Umbilical cord (tissue), 2 donors: ENCODE measurements around the gene ATP2B2. TPM values are rescaled to one million over a fixed set of nuclear protein-coding genes. Genes with fewer than 3 reads are reported as not detected.

ENCODE experiments used
- DNase-seq: peaks from one replicate; pipeline ENCODE4 v3.0.0-alpha.2; 2015; ENCODE audit warnings: low spot score
- total RNA-seq: library from RNA; depleted of rRNA; stranded (reverse); fragments of >200 nt; gene quantifications from one replicate; pipeline ENCODE4 v1.2.3, GENCODE V29; 2014; ENCODE audit warnings: low replicate concordance; ENCODE audit not compliant: insufficient read depth

Gene ATP2B2
- total RNA-seq, 1 donor from 2014 or later = 1.4 TPM

GRCh38 chr3:10495003-10495402, 10.4 kb downstream of the ATP2B2 start:
- no peak for DNase-seq

GRCh38 chr3:10494180-10494579, 11.2 kb downstream of the ATP2B2 start:
- DNase-seq = no peak

GRCh38 chr3:10493202-10493589, 12.2 kb downstream of the ATP2B2 start:
- DNase-seq = no peak

GRCh38 chr3:10492364-10493201, 12.8 kb downstream of the ATP2B2 start:
- DNase-seq = no peak

- DNase-seq = no peak
Measured at GRCh38 chr3:10489746-10490483, 15.5 kb downstream of the ATP2B2 start.

- no peak for DNase-seq
Measured at GRCh38 chr3:10487988-10488633, 17.3 kb downstream of the ATP2B2 start.

GRCh38 chr3:10485806-10486205, 19.6 kb downstream of the ATP2B2 start:
- no peak for DNase-seq

- no peak for DNase-seq
Measured at GRCh38 chr3:10485380-10485779, 20.0 kb downstream of the ATP2B2 start.

GRCh38 chr3:10484709-10485108, 20.7 kb downstream of the ATP2B2 start:
- no peak for DNase-seq

GRCh38 chr3:10483686-10484345, 21.6 kb downstream of the ATP2B2 start:
- no peak for DNase-seq

- no peak for DNase-seq
Measured at GRCh38 chr3:10483364-10483675, 22.1 kb downstream of the ATP2B2 start.

GRCh38 chr3:10482631-10483363, 22.6 kb downstream of the ATP2B2 start:
- no peak for DNase-seq

GRCh38 chr3:10480871-10481378, 24.5 kb downstream of the ATP2B2 start:
- no peak for DNase-seq

GRCh38 chr3:10479311-10479710, 26.1 kb downstream of the ATP2B2 start:
- DNase-seq = no peak

- no peak for DNase-seq
Measured at GRCh38 chr3:10475983-10476382, 29.4 kb downstream of the ATP2B2 start.

GRCh38 chr3:10474847-10475246, 30.5 kb downstream of the ATP2B2 start:
- DNase-seq = no peak

GRCh38 chr3:10474275-10474646, 31.1 kb downstream of the ATP2B2 start:
- DNase-seq = no peak

- no peak for DNase-seq
Measured at GRCh38 chr3:10473581-10474274, 31.7 kb downstream of the ATP2B2 start.

GRCh38 chr3:10472877-10473440, 32.4 kb downstream of the ATP2B2 start:
- no peak for DNase-seq

- DNase-seq = peak; percentile 4
Measured at GRCh38 chr3:10471054-10471688, 34.2 kb downstream of the ATP2B2 start.
